Upper lobe of right lung (tissue), 1 donor: ENCODE results near the gene TAGLN3. TPM values are rescaled to one million over a fixed set of nuclear protein-coding genes. Genes with fewer than 3 reads are reported as not detected.

ENCODE experiments used
- ATAC-seq: fragments of 200-7000 bp; cut with Tn5 transposase; one replicate; pipeline ENCODE4 v1.9.1; 2020; ENCODE audit warnings: mild to moderate bottlenecking, moderate library complexity
- DNase-seq: peaks from one replicate; pipeline ENCODE4 v3.0.0-alpha.2; 2020
- H3K27ac ChIP-seq: fragments of 200-600 bp; one replicate; pipeline ENCODE4 v1.8.0; 2022
- H3K27me3 ChIP-seq: fragments of 200-600 bp; one replicate; pipeline ENCODE4 v1.8.0; 2022; ENCODE audit warnings: mild to moderate bottlenecking
- H3K36me3 ChIP-seq: fragments of 200-600 bp; one replicate; pipeline ENCODE4 v1.8.0; 2022
- H3K4me1 ChIP-seq: fragments of 200-600 bp; one replicate; pipeline ENCODE4 v1.8.0; 2022
- H3K4me3 ChIP-seq: fragments of 200-600 bp; one replicate; pipeline ENCODE4 v1.8.0; 2022; ENCODE audit warnings: mild to moderate bottlenecking
- H3K9me3 ChIP-seq: fragments of 200-600 bp; one replicate; pipeline ENCODE4 v1.8.0; 2022
- intact Hi-C: fragments of 100-400 bp; cut with DNase I; formaldehyde crosslinking; loops from one replicate; pipeline ENCODE4 v1.11.0; 2022
- total RNA-seq: library from RNA; stranded (reverse); fragmentation: NEBNext Ultra II Directional; extraction: Animal tissue kit (Norgen Biotek cat#: 25700); gene quantifications from one replicate; pipeline ENCODE4 v1.2.1, GENCODE V29; 2021
- TF ChIP-seq, protein P1 (sequence below): fragments of 200-600 bp; IDR thresholded peaks from one replicate; pipeline ENCODE4 v1.8.0; 2022; ENCODE audit warnings: antibody characterized with exemption
- donor health status: DM: no; HTN: yes; CAD: no; lungs with severe emphysema.

TAGLN3 gene
- total RNA-seq, 1 donor from 2014 or later = not detected

DNA sequence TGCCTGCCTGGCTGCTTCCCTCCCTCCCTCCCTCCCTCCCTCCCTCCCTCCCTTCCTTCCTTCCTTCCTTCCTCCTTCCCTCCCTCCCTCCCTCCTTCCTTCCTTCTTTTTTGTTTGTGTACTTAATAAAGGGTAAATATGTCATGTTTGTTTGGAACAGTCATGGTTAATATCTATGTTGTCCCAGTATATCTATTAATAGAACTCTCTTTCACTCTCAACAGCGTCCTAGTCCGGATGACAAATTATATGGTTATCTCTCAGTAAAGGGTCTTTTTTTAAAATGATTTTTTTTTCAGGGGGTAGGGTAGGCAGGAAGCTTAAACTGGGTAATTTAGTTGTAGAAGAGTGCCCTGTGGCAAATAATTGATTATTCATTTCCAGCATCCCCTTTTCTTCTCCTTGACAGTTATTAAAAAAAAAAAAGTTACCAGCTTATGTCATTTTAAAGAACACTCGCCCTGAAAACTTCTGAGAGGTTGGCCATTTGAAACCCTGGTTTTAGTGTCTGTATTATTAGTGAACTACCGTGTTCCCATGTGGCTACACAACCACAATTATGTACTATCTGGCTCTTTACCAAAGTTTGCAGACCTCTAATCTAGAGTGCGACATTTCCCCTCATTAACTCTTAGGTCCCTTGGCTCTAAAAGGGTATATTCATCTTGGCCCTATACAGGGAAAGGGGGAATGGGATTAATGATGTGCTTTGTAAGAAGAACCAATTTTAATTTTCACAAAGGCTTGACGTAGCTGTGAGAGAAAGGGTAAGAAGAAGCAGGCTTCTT, 13.7 kb downstream of the TAGLN3 start:
- Histone ChIP-seq H3K27me3 (no peaks in the 10 kb centered on the region), H3K4me1 (peaks cover 7% of the 10 kb centered on the region), H3K36me3 (no peaks in the 10 kb centered on the region), H3K27ac (no peak overlapping the region), H3K4me3 (no peak overlapping the region), H3K9me3 (no peaks in the 10 kb centered on the region)
- intact Hi-C loops = no loop called here
- DNase-seq (no peak), ATAC-seq (no peak)
- TF ChIP-seq, protein P1, sequence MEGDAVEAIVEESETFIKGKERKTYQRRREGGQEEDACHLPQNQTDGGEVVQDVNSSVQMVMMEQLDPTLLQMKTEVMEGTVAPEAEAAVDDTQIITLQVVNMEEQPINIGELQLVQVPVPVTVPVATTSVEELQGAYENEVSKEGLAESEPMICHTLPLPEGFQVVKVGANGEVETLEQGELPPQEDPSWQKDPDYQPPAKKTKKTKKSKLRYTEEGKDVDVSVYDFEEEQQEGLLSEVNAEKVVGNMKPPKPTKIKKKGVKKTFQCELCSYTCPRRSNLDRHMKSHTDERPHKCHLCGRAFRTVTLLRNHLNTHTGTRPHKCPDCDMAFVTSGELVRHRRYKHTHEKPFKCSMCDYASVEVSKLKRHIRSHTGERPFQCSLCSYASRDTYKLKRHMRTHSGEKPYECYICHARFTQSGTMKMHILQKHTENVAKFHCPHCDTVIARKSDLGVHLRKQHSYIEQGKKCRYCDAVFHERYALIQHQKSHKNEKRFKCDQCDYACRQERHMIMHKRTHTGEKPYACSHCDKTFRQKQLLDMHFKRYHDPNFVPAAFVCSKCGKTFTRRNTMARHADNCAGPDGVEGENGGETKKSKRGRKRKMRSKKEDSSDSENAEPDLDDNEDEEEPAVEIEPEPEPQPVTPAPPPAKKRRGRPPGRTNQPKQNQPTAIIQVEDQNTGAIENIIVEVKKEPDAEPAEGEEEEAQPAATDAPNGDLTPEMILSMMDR = no peak

DNA sequence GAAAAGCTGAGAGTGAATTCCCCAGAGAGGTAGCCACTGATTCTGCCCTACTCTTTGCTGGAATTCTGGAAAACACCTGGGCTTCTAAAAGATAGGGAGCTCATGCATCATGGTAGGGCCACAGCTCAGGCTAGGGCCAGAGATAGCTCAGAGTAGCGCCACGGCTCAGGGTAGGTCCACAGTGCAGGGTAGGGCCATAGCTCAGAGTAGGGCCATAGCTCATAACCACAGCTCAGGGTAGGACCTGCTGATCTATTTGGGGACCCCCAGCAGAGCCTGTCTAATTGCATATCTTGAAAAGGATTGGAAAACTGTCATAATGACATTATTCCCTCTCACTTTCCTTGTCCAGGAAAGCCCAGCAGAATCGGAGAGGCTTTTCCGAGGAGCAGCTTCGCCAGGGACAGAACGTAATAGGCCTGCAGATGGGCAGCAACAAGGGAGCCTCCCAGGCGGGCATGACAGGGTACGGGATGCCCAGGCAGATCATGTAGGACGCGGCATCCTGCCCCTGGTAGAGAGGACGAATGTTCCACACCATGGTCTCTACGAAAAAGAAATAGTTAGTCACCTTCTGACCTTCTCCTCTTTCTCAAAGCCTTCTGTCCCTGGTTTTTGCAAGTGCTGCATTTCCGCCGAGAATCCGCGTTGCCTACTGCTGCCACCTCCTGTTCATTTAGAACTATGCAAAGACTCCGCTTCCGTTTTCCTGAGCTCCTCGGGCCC, 14.5 kb downstream of the TAGLN3 start:
- H3K9me3 ChIP-seq = no peaks in the 10 kb centered on the region
- no peaks in the 10 kb centered on the region for H3K27me3 ChIP-seq
- no peak overlapping the region for H3K27ac ChIP-seq
- no peak overlapping the region for H3K4me3 ChIP-seq
- ATAC-seq = peak; percentile 88
- peak; percentile 67 for DNase-seq
- TF ChIP-seq, protein P1 = peak; percentile 75
- H3K36me3 ChIP-seq = no peaks in the 10 kb centered on the region
- intact Hi-C loops = no loop called here
- peaks cover 7% of the 10 kb centered on the region for H3K4me1 ChIP-seq

DNA sequence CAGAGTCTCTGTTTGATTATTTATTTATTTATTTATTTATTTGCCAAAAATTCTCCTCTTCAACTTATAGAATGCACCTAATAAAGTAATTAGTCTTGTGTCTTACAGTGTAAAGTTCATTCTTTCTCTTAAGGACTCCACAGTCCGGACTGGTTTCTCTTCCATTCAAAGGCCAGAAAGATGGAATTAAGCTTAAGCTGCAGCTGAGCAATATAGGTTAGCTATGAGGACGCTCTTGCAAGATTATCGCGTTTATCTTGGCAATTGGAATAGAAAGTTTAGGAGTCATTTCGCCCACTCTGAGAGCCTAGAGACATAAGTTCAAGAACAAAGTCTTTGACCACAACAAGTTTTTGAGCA, 15.0 kb downstream of the TAGLN3 start:
- DNase-seq = no peak
- no peak for ATAC-seq
- TF ChIP-seq, protein P1 = no peak
- no peak overlapping the region for H3K4me3 ChIP-seq
- no peaks in the 10 kb centered on the region for H3K27me3 ChIP-seq
- no peak overlapping the region for H3K27ac ChIP-seq
- no peaks in the 10 kb centered on the region for H3K36me3 ChIP-seq
- peaks cover 7% of the 10 kb centered on the region for H3K4me1 ChIP-seq
- intact Hi-C loops = no loop called here
- no peaks in the 10 kb centered on the region for H3K9me3 ChIP-seq

DNA sequence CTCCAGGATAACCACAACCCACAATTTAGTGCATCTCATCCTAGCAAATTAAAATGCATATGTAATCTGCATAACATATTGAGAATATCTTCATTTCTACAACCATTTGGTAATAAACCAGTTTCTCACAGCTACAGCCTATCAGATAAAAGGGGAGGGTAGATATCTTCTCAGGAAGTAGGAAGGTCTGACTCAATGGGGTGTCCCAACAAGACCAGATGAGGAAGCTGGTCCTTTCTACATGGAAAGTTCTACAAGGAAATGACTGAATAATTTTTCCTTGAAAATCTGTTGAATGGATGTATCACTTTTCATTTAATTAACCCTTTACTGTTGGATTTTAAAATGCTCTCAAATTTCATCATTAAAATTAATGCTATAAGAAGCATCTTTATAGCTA, 18.4 kb downstream of the TAGLN3 start:
- ATAC-seq (peak; percentile 28), DNase-seq (no peak)
- TF ChIP-seq, protein P1 = no peak
- no peak overlapping the region for H3K27ac ChIP-seq
- no peaks in the 10 kb centered on the region for H3K36me3 ChIP-seq
- H3K4me3 ChIP-seq = no peak overlapping the region
- intact Hi-C loops = no loop called here
- H3K27me3 ChIP-seq = no peaks in the 10 kb centered on the region
- peaks cover 7% of the 10 kb centered on the region for H3K4me1 ChIP-seq
- no peaks in the 10 kb centered on the region for H3K9me3 ChIP-seq

DNA sequence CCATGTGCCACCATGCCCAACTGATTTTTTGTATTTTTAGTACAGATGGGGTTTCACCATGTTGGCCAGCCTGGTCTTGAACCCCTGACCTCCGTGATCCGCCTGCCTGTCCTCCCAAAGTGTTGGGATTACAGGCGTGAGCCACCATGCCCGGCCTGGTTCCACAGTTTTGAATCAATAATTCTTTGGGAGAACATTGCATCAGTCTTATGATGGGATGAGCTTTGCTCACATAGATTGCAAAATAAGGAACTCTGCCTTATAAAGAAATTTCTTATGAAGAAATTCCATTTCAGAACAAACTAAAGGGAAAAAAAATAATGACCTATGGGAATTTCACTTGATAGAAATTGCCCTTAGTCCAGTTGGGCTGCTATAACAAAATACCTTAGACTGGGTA, 20.0 kb downstream of the TAGLN3 start:
- H3K27me3 ChIP-seq = no peaks in the 10 kb centered on the region
- H3K36me3 ChIP-seq = no peaks in the 10 kb centered on the region
- intact Hi-C loops = no loop called here
- DNase-seq (no peak), ATAC-seq (no peak)
- TF ChIP-seq, protein P1 = no peak
- H3K27ac ChIP-seq = no peak overlapping the region
- no peaks in the 10 kb centered on the region for H3K9me3 ChIP-seq
- H3K4me3 ChIP-seq = no peak overlapping the region
- H3K4me1 ChIP-seq = peaks cover 1% of the 10 kb centered on the region
